ENCODE measurements around the gene DOLPP1.

DOLPP1 gene

DNA sequence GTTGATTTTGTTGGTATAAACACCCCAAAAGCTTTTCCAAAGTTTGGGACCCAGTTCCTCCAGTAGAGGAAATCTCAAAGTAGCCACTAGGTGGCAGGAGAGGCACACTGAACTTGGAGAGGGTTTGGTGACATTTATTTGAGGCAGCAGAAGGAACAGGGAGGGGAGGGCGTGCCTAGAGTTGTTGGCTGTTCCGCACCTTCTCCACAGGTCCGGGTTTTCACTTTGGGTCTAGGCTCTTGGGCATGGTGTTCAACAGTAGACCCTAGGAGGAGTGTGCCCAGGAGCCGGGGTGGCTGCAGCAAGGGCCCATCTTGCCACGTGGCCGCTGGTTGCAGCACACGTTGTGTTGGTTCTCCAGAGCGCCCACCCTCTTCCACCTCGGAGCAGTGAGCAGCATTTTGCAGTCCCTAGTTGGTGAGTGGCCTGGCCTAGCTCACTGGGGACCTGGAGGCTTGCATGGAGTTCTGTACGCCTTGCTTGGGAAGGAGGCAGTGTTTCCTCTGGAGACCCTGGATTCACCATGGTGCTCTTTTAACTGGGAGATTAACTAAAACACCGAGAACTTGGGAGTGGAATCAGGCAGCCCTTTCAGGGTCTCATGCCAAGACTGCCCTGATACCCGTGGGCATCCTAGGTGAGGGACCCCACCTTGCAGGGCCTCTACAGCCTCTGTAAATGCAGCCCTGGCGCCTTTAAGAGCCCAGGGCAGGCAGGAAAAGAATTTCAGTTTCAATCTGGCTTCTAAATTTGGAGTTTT lies 58.5 kb downstream of the DOLPP1 start:
- peak; percentile 75 for DNase-seq (ENCODE audit: low read depth in 2 of 2)

DNA sequence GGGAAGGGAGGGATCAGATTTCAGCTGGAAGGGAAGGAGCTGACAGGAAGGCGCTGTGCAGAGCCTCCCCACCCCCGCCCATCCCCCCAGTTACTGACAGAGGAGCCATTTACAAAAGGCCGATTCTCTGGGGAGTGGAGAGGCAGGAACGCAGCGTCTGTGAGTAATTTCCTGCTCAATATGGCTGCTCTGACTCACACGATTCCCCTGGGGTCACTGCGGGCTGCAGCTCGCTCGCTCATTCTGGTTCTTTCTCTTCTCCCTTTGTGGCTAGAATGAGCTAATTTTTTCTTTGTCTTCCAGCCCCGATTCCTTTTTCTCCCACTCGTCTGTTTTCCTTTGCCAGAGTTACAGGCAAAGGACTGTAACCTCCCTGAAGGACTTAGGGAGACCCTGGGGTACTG lies 59.1 kb downstream of the DOLPP1 start:
- DNase-seq (ENCODE audit: low read depth in 2 of 2) = peak; percentile 100
